HuH-7 (cell line): ENCODE measurements around the gene MAPK11.
A peak's percentile ranks its signal among the peaks of the same experiment; 100 is the strongest.

Source experiments
- DNase-seq: peaks from one replicate; pipeline ENCODE4 v3.0.0; 2011; ENCODE audit warnings: low spot score

The MAPK11 gene

DNA sequence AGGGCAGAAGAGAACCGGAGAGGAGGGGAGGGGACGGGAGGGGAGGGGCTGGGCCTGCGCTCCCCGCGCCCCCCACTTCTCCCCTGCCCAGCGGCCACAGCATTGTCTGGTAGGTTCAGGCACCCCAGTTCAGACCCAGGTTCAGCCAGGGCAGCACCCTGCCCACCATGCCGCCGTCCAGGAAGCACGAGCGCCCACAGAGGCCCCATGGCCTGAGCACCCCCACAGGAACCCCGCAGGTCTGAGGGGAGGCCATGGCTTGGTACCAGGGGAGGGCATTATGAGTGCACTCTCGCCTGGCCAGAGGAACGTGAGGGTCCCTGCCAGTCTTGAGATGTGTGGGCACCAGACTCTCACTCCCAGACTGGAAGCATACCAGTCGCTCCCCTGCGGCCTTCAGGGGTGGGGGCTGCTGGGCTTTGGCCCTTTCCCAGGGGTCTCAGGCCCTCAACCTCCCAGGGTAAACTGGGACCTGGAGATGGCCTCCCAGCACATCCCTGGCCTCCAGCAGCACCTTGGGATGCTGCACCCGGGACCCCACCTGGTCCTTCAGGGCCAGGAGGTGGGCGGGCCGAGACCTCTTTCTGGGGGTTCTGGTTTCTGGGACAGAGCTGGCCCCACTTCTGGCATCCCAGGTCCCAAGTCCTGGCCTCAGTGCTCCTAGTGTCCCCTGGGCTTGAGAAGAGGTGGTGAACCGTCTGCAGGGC lies 37.9 kb upstream of the MAPK11 start:
- no peak for DNase-seq

DNA sequence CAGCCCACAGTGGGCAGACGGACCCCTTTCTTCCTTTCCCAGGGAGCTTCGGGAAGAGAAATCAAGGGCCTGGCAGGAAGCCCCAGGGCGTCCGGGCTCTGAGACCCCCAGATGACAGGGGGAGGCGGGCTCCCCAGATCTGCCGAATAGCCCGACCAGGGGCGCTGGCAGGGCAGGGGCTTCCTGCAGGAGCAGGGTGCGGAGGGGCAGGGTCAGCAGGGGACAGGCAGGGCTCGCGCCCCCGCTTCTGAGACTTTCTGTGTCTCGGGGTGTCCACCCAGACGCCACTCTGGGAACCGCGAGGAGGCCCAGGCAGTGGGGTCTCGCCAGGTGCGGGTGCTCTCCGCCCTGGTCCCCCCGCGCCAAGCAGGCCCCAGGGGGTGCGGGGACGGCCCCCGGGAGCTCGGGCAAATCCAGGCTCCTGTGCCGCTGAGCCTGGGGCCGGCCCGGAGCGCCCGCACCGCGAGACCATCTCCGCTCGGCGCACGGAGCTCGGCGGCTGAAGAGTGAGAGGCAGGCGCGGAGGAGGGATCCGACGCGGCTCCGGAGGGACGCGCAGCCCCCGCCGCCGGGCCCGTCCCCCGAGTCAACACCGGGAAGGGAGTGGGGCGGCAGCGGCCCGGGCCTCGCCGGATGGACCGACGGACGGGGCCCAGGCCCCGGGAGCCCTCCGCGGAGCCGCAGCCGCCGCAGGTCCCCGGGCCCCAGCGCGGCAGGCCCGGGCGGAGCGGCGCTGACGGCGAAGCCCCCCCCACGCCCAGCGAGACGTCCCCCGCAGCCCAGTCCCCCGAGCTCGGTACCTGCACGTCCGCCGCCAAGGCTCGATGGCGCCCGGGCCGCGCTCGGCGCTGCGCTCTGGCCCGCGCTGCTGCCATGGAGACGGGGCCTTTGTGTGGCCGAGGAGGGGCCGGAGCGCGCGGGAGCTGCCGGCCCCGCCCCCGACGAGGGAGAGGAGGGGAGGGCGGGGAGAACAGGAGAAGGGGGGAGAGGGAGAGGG lies 36.9 kb upstream of the MAPK11 start, which contains the start of gene PLXNB2:
Gene PLXNB2 (minus strand): TSS at position 894 of the 997 bp plus-strand sequence. CDS start 17,062 bp downstream, outside the sequence.
- peak; percentile 92 for DNase-seq

DNA sequence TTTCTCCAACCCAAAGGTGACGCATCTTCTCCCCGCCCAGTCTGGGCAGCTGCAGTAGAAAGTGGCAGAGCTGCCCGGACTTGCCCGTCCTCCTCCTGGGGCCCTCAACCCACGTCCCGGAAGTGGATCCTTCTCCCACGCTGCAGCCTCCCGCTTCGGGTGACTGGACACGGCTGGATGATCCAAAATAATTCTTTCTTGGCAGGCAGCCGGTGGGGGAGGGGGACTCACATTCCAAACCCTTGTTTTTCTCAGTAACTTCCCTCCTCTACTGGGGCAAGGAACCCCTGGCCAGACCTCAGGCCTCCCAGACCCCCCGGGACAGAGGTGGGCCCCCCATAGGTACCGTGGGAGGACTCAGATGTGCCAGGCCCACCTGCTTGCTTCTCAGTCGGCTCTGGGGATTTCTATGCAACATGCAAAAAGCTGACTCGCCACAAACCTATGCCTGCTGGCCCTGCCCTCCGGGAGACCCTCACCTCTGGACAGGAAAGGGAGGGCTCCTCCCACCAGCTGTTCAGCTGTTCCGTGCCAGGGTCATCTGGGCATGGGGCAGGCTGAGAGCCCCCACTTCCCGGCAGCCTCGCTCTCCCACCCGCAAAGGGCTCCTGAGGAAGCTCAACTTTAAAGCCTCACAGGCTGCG lies 35.9 kb upstream of the MAPK11 start:
- DNase-seq, result no peak

DNA sequence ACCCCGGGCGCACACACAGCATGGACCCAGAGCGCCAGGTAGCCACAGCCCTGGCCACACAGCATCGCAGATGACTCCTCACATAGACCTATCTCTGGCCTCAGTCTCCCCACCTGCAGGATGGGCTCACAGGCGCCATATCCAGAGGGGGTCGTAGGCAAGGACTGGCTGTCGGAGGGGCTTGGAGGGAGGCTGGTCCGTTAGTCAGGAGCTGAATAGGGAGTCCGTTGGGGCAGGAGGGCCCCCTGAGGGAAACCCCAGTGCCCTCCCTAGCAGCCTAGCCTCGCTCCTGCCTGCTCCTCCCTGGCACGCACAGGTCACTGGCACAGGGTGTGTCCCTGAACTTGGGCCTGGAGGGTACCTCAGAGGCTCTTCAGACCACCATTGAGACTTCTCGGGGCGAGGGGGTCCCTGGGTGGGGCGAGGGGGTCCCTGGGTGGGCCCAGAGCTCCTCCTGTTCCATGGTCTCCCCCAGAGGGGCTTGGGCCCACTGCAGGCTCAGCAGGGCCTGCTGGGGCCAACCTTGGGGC lies 35.3 kb upstream of the MAPK11 start:
- DNase-seq, result no peak

DNA sequence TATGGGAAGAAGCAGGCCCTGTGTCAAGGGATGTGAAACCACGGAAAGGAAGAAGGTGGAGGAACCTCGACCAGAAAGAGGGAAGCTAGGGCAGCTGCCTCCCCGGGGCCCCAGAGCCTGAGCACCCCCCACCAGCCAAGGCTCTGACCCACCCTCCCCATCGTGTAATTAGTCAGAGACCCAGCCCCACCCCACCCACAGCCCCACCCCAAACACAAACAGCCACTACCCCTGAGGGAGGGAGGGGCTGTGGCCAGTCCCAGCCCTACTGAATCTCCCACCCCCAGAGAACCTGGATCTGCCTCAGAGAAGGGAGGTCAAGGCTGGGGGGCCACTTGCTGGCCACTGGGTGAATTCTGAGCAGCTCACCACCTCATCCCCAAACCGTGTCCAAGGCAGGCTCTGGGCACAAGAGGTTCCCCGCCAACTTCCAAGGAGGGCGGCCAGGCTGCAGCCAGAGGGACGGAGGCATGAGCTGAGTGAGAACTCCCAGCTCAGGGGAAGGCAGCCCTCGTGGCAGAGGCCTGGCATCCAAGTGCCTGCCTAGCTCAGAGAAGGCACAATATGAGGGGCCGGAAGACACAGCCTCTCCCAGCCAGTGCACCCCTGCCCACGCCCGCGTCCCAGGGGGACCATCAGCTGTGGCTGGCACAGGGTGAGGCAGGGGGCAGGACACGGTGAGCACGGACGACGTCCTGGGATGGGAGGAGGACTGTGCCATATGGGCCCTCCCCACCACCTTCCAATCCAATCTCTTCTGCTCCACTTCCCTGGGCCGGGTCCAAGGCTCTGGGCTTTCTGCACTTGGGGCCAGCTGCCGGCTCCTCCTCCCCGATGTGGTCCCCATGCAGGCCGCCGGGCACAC lies 34.6 kb upstream of the MAPK11 start:
- DNase-seq, result no peak

DNA sequence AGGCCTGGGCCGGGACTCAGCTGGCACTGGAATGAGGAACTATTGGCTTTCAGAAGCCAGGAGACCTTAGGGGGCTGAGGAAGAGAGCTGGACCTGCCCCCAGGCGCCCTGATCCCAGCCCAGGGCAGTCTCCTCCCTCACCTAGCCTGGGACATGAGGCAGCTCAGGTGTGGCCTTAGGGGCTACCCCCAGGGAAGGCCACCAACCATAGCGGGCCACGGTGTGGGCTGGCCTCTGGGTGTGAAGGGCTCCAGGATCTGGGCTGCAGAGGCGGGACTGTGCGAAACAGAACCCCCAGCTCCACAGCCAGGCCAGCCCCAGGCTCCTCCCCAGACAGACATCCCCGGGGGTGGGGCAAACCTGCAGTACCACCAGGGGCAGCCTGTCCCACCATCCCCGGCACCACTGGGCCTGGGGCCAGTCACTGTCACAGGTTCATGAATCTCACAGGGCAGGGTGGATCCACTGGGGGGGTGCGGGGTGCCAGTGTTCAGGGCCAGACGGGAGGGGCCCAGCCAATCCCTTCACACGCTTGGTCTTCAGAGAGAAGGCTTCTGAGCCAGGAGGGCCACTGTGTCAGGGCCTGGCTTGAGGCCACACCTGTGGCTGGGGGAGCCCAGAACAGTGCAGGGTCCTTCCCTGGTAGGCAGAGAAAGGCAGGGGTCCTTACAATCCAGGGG lies 33.8 kb upstream of the MAPK11 start:
- DNase-seq, result no peak

DNA sequence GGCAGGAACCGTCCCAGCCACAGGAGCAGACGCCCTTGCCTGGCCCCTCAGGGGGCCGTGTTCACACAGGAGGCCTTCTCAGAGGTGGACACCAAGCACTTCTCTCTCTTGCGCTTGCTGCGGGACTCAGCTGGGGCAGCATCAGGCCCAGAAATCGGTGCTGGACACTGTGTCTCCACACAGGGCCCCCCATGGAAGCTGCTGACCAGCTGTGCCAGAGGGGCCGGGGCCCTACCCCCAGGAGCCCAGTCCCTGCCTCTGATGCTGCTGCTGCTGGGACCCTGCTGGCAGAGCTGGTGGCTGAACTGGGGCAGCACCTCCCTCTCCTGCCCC lies 33.3 kb upstream of the MAPK11 start:
- no peak for DNase-seq

DNA sequence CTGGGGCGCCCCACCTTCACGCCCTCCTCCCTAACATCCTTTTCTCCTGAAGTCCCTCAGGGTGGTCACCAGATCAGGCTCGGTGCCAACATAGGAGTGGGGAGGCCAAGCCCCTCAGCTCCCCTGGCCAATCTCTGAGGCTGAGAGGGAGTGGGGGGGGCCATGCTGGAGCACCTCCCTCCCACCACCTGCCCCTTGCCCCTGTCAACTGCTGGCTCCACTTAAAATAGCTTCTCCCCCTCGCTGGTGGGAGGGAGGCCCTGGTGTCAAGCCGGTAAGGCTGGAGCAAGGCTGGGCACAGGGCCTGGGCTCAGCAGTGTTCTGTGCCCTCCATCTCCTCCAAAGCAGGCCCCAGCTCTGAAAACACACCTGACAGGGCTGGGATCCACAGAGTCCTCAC lies 32.4 kb upstream of the MAPK11 start:
- DNase-seq, result no peak

DNA sequence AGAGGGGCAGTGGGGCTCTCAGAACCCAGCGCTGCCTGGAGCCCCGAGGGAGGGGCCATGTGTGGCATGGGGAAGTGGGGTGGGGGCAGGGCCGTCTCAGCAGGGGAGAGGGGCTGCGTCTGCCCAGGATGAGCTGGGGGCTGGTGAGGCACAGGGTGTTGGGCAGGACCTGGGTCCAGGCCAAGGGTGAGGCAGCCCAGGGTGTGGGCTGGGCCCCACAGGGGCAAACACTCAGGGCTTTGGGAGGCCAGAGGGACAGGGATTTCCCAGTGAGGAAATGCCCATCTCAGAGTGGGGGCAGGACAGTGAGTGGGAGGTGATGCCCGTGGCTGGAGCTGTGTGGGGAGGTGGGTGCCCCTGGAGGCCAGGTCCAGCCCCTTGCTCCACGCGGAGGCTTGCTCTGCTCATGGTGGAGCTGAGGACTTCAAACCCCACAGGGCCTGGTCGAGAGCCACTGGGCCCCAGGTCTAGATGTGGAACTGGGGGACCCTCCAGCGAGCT lies 31.9 kb upstream of the MAPK11 start:
- DNase-seq, result no peak

DNA sequence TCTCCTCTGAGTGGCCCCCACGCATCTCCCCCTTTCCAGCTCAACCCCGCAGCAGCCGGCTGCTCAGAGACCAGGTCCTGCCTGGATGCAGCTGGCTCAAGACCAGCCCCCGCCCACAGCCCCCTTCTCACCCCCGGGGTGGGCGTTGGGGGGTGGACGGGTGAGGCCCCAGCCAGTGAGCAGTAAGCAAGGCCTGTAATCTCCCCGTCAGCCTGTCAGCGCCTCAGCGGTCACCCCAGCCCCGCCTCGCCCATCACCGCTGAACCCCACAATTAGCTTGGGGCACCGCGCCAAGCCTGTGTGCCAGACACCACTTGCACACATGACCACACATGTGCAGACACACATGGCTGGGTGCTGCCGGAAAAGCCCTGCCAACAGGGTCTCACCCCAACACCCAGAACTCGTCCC lies 31.4 kb upstream of the MAPK11 start:
- no peak for DNase-seq

DNA sequence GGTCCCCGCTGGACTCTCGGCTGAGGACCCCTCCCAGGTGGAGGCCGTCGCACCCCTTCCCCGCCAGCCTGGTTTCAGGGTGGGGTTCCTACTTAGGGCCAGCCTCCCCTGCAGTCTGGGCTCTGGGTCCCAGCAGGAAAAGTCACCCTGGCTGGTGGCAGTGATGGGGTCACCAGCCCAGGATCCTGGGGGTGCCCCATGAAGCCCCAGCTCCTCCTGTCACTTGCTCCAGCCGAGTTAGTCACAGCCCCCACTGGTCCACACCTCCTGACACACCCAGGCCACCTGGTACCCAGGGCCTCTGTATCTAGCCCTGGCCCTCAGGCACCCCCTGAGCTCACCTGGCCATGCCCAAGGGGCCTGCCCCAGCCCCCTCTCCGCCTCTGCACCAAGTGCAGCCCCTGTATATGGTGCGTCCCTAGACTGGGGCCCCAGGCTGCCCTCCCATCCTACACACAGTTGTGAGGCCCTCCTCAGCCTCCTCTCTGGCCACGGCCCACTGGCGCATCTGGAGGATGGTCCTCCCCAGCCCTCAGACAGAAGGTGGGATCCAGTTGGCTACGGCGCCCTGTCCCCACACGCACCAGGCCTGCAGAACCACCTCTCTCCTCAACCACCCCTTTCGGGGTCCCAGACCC lies 30.6 kb upstream of the MAPK11 start:
- DNase-seq, result no peak

DNA sequence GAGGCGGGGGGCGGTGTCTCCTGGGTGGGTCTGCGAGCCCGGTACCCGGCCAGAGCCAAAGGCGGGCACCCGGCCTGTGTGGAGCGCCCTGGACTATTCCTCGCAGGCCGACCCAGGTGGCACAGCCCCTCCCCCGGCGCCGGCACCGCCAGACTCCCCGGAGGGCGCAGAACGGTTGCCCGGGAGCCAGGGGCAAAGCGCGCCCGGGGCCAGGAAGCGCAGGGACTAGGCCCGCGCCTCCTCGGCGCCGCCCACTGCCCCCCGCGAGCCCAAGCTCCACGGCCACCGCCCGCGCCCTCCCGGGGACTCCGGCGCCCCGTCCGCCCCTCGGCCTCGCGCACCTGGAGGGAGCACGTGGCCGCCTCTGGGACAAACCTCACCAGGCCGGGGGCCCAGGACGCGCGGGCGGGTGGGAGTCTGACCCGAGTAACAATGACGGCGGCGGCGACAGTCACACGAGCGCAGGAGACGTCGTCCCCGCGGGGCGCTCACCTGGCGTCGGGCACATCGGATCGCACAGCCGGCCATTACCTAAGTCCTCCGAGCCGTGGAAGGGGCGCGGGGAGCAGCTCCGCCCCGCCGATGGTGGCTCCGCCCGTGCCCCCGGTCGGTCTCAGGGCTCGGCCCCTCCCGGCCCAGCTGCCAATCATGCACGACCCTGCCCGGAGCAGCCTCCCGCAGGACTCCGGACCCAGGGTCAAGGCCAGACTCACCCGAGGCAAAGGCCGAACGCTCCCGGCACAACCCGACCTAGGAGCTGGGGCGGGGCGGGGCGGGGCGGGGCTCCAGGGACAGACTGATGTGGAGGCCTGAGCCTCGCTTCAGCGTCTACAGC lies 29.8 kb upstream of the MAPK11 start:
- DNase-seq, result peak; percentile 100

DNA sequence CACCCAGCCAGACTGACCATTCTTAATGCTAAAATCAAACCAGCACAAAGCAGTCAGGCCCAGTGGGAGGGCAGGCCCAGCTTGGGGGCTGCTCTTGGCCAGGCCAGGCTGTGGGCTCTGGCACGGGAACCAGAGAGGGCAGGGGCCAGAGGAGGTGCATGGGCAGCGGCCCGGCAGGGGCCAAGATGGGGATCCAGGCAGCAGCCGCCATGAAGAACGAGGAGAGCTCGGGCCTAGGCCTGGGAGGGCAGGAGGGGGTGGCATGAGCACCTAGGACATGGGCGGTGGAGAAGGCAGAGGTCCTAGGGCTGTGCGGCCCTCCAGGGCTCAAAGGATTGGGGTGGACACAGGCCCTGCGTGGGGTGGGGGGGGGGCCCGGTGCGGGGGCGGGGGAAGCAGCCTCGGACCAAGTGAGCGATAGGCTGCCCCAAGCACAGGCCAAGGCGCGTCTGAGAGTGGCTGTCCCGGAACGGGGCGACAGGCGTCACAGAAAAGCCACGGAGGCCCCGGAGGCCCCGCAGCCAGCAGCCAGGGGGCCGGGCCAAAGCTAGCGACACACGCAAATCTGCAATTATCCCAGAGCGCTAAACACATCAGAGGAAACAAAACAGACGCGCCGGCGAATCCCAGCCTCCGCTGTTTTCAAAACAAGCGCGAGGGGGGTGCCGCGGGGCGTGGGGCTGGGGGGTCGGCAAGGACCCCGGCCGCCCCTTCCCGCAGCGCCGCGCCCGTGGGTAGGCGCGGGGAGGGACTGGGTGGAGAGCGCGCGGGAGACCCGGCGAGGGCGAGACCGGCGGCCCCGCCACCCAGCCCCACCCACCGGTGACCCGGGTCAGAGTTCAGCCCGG lies 29.0 kb upstream of the MAPK11 start:
- peak; percentile 80 for DNase-seq

DNA sequence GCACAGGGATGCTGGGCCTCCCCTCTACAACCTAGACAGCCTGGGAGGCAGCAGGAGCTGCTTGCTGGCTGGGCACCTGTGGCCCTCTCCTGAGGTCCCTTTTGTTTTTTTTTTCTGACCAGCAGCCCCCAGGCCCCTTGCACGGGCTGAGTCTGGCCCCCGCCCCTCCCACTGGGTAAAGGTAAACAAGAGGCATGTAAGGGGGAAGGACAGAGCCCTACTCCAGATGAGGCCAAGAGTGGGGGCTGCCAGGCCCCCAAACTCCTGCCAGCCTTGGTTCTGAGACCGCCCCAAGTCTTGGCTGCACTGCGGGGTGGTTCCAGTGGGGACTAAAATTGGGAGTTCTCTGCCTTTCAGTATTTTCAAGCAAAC lies 28.1 kb upstream of the MAPK11 start:
- DNase-seq, result no peak

DNA sequence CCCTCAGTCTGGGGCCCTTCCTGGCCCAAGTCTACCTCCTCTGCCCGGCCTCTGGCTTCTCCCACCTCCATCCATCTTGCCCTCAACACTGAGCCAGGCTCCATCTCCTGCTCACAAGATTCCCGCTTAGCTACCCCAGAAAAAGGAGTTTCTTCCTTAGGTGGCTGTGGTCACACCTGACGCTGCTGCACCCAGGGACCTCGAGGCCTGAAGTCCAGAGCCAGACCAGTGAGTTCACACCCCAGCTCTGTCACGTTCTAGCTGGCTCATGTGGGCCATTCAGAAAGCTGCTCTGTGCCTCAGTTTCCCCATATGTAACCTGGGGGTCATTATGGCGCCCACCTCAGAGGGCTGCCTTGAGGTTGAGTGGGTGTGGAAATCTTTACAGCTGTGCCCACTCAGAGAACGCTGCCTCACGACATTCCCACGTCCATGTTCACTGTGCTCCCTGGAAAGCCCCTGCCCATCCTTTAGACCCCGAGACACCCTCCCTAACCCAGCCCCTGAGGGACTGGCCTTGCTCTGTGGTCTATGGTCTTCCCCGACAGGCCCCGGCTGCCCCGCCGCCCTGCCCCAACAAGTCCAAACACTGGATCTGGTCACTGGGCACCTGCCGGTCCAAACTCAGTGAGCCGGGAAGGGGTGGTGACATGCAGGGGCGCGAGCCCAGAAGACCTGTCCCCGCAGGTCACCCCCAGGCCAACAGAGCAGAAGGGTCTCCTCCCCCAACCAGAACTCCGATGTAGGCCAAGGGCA lies 27.5 kb upstream of the MAPK11 start:
- no peak for DNase-seq

DNA sequence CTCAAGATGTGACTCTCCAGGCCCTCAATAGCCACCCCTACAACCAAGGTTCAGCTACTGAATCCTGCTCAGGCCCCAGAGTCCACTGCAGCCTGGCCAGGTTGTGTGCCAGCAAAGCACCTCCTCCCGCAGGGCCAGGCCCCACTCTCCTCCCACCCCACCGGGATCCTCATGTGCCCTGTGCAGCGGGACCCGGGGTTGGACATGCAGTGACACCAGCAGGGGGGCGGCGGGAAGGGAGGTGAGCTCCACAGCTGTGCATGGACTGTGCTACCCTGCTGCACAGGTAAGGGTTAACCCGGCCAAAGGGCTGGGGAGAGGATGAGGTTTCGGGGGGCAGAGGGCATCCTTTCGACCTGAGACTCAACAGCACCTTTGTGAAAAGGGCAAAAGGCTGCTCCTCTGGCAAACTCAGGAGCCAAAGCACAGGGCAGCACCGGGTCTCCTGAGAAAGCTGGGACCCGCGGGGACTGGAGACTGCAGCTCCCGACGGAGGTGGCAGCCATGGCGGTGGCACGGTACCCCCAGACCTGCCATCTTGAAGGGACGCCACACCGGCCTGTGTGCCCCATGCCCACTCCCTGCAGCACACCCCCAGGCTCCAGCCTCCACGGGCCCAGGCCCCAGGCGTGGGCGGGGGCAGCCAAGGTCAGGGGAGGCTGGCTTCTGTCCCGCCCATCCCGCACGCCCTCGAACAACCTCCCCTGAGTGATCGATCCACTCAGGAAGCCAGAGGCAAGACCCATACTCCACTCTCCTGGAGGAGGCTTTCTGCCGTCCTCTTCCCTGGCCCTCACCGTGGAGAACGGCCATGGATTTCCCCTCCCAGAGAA lies 26.7 kb upstream of the MAPK11 start:
- no peak for DNase-seq

DNA sequence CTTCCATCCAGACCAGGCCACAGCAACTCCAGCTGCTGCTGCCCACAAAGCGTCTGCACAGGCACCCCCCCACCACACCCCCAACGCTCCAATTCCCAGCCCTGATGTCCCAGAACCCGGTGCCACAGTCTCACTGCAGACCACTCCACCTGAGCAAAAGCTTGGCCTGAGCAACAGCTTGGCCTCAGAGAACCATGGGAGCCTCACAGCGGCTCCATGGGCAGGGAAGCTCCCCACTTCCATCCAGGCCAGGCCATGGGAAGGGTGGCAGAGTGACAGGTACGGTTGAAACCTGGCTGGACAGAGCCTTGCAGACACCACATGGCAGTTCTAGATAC lies 24.1 kb upstream of the MAPK11 start:
- no peak for DNase-seq
